HG03442 (cell line): ENCODE measurements around the gene DDIT4.
"Not testable (repeated sequence)": the region's sequence is repeated elsewhere in the genome, so short reads cannot be mapped to it uniquely, and the experiment has no call there.

Source experiments
- ATAC-seq: cut with Tn5 transposase; IDR thresholded peaks from one replicate; pipeline ENCODE4 v1.9.1; 2021; ENCODE audit warnings: mild to moderate bottlenecking, moderate library complexity; ENCODE audit not compliant: unreplicated experiment

The DDIT4 gene

GRCh38 chr10:72267381-72267780 is 6.3 kb upstream of the DDIT4 start:
- no peak for ATAC-seq

- no peak for ATAC-seq
Measured at GRCh38 chr10:72267819-72268399, 5.8 kb upstream of the DDIT4 start.

- ATAC-seq, result not testable (repeated sequence)
Measured at GRCh38 chr10:72268475-72269200, 5.1 kb upstream of the DDIT4 start.

- ATAC-seq, result no peak
Measured at GRCh38 chr10:72270607-72271281, 3.0 kb upstream of the DDIT4 start.

- no peak for ATAC-seq
Measured at GRCh38 chr10:72272689-72273409, 875 bp upstream of the DDIT4 start.

- ATAC-seq, result no peak
Measured at GRCh38 chr10:72274213-72274729, 547 bp downstream of the DDIT4 start.

- no peak for ATAC-seq
Measured at GRCh38 chr10:72274730-72275350, 1.1 kb downstream of the DDIT4 start.

- no peak for ATAC-seq
Measured at GRCh38 chr10:72275351-72276012, 1.8 kb downstream of the DDIT4 start.

- ATAC-seq, result no peak
Measured at GRCh38 chr10:72276013-72276387, 2.3 kb downstream of the DDIT4 start.

GRCh38 chr10:72276421-72277339 is 3.0 kb downstream of the DDIT4 start:
- ATAC-seq, result no peak

GRCh38 chr10:72277340-72277995 is 3.7 kb downstream of the DDIT4 start:
- no peak for ATAC-seq

- no peak for ATAC-seq
Measured at GRCh38 chr10:72277996-72278667, 4.4 kb downstream of the DDIT4 start.

- no peak for ATAC-seq
Measured at GRCh38 chr10:72278668-72279393, 5.1 kb downstream of the DDIT4 start.

GRCh38 chr10:72279587-72279986 is 5.9 kb downstream of the DDIT4 start:
- ATAC-seq, result not testable (repeated sequence)

GRCh38 chr10:72283131-72283530 is 9.4 kb downstream of the DDIT4 start:
- ATAC-seq, result no peak

GRCh38 chr10:72285972-72286521 is 12.3 kb downstream of the DDIT4 start:
- ATAC-seq, result no peak

- no peak for ATAC-seq
Measured at GRCh38 chr10:72291019-72291532, 17.4 kb downstream of the DDIT4 start.
